Stomach (tissue), 9 donors: Measurements from ENCODE around the gene GPR75. TPM values are rescaled to one million over a fixed set of nuclear protein-coding genes. Genes with fewer than 3 reads are reported as not detected.
"Not testable (repeated sequence)": the region's sequence is repeated elsewhere in the genome, so short reads cannot be mapped to it uniquely, and the experiment has no call there.

Source experiments
- DNase-seq, 2 donors: peaks; one replicate each; pipeline versions ENCODE4 v3.0.0 to v3.0.0-alpha.2; 2013 to 2019
- H3K27ac ChIP-seq, 5 donors: fragments of 200-600 bp in 4 of 5; sonication (generic) in 4 of 5; one replicate each; pipeline ENCODE4 v1.5.1; 2013 to 2019; ENCODE audit warnings: mild to moderate bottlenecking in 1 of 5, moderate library complexity in 1 of 5
- H3K27me3 ChIP-seq, 3 donors: fragments of 200-600 bp; sonication (generic); one replicate each; pipeline ENCODE4 v1.5.1; 2017 to 2019; ENCODE audit warnings: mixed run types in 1 of 3
- H3K36me3 ChIP-seq, 4 donors: fragments of 200-600 bp; sonication (generic); 1 replicate in 3 of 4; 2 replicates in 1 of 4; pipeline ENCODE4 v1.5.1; 2016 to 2019
- H3K4me1 ChIP-seq, 4 donors: fragments of 200-600 bp; sonication (generic); one replicate each; pipeline ENCODE4 v1.5.1; 2016 to 2019
- H3K4me3 ChIP-seq, 4 donors: fragments of 200-600 bp; sonication (generic) in 3 of 4; one replicate each; pipeline ENCODE4 v1.5.1; 2016 to 2019; ENCODE audit warnings: mild to moderate bottlenecking in 1 of 4
- H3K9me3 ChIP-seq, 4 donors: fragments of 200-600 bp; sonication (generic); one replicate each; pipeline ENCODE4 v1.5.1; 2016 to 2019
- EP300 ChIP-seq: sonication (generic); formaldehyde crosslinking; IDR thresholded peaks from one replicate; pipeline ENCODE4 v1.6.1; 2017; ENCODE audit warnings: antibody characterized with exemption
- POLR2A ChIP-seq, 4 donors: fragments of 450-650 bp; IDR thresholded peaks; one replicate each; pipeline ENCODE4 v1.6.1; 2016; ENCODE audit warnings: antibody characterized with exemption in 4 of 4, control low read depth in 2 of 4, mild to moderate bottlenecking in 1 of 4, moderate library complexity in 1 of 4
- POLR2AphosphoS5 ChIP-seq, 3 donors: sonication (generic); formaldehyde crosslinking; IDR thresholded peaks; one replicate each; pipeline ENCODE4 v1.6.1; 2016; ENCODE audit warnings: antibody characterized with exemption in 3 of 3
- WGBS, 5 donors: extraction: QIAGEN DNeasy Blood & Tissue Kit in 3 of 5; methylation state at CpG; one replicate each; pipeline versions ENCODE4 v1.1.5 to v1.1.7; 2013 to 2018; 5-methylcytosine and 5-hydroxymethylcytosine counted together
- intact Hi-C: fragments of 100-400 bp; cut with DNase I; formaldehyde crosslinking; loops from one replicate; pipeline ENCODE4 v1.15.1; 2023; ENCODE audit warnings: low total_unique reads
- polyA plus RNA-seq, 3 donors: library from polyadenylated mRNA; stranded (reverse); fragments of 200-250 nt; gene quantifications; one replicate each; pipeline ENCODE4 v1.2.3, GENCODE V29; 2013
- total RNA-seq, 5 donors: library from RNA; depleted of rRNA; stranded (reverse); fragments of >200 nt; gene quantifications; one replicate each; pipeline versions ENCODE4 v1.1.0 to v1.2.3, GENCODE V29; 2014 to 2016
- TF ChIP-seq, protein P1 (sequence below), 7 experiments: fragments of 450-650 bp in 4 of 7; fragments of 200-600 bp in 3 of 7; sonication (generic) in 3 of 7; IDR thresholded peaks; one replicate each; pipeline ENCODE4 v1.5.1; 2016 to 2019; ENCODE audit warnings: antibody characterized with exemption in 7 of 7, control low read depth in 2 of 7, mild to moderate bottlenecking in 1 of 7
- donor health status: healthy with polysubstance abuse.
- donor health status: Bipolar disorder and iron deficiency.
- donor health status: healthy.

GPR75 gene
- total and polyA plus RNA-seq, 8 donors: 0.15 to 9.4 (median 3.4) TPM; not detected in 2

DNA sequence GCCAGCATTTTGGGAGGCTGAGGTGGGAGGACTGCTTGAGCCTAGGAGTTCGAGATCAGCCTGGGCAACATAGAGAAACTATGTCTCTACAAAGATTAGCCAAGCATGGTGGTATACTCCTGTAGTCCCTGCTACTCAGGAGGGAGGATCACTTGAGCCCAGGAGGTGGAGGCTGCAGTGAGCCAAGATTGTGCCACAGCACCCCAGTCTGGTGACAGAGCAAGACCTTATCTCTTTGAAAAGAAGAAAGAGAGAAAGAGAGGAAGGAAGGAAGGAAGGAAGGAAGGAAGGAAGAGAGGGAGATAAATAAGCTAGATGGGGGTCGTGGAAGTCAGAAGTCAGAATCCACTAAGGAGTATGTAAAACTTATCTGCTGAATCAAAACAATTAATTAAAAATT lies 16.2 kb downstream of the GPR75 start:
- TF ChIP-seq POLR2A (IDR thresholded peaks at IDR 0.05) (no peak), EP300 (no peak), POLR2AphosphoS5 (IDR thresholded peaks at IDR 0.05) (no peak)
- TF ChIP-seq, protein P1, sequence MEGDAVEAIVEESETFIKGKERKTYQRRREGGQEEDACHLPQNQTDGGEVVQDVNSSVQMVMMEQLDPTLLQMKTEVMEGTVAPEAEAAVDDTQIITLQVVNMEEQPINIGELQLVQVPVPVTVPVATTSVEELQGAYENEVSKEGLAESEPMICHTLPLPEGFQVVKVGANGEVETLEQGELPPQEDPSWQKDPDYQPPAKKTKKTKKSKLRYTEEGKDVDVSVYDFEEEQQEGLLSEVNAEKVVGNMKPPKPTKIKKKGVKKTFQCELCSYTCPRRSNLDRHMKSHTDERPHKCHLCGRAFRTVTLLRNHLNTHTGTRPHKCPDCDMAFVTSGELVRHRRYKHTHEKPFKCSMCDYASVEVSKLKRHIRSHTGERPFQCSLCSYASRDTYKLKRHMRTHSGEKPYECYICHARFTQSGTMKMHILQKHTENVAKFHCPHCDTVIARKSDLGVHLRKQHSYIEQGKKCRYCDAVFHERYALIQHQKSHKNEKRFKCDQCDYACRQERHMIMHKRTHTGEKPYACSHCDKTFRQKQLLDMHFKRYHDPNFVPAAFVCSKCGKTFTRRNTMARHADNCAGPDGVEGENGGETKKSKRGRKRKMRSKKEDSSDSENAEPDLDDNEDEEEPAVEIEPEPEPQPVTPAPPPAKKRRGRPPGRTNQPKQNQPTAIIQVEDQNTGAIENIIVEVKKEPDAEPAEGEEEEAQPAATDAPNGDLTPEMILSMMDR (IDR thresholded peaks at IDR 0.05): no peak
- Histone ChIP-seq H3K4me1 (no peaks in the 10 kb centered on the region), H3K4me3 (no peak overlapping the region), H3K36me3 (peaks cover 0 to 9% (median 0%) of the 10 kb centered on the region in 4 donors), H3K9me3 (no peaks in the 10 kb centered on the region), H3K27ac (no peak overlapping the region), H3K27me3 (no peaks in the 10 kb centered on the region)
- WGBS, 5 donors: 71 to 84% (median 79%) methylated on average over 2 of the region's 2 CpGs
- DNase-seq: no peak
- intact Hi-C loops: no loop called here

DNA sequence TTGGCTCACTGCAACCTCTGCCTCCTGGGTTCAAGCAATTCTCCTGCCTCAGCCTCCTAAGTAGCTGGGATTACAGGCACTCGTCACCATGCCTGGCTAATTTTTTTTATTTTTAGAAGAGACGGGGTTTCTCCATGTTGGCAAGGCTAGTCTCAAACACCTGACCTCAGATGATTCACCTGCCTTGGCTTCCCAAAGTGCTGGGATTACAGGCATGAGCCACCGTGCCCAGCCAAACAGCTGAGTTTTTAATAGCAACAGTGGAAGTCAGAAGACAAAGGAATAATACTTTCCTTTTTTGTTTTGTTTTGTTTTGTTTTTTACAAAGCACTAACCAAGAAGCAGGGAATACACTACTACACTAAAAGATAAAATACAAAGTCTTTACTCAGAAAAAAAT lies 16.9 kb downstream of the GPR75 start:
- Histone ChIP-seq H3K27ac (no peak overlapping the region), H3K9me3 (no peaks in the 10 kb centered on the region), H3K27me3 (no peaks in the 10 kb centered on the region), H3K4me3 (no peak overlapping the region), H3K4me1 (no peaks in the 10 kb centered on the region), H3K36me3 (peaks cover 0 to 4% (median 1%) of the 10 kb centered on the region in 4 donors)
- no peak for DNase-seq
- intact Hi-C loops: no loop called here
- TF ChIP-seq POLR2AphosphoS5 (IDR thresholded peaks at IDR 0.05) (no peak), POLR2A (IDR thresholded peaks at IDR 0.05) (no peak), EP300 (no peak)
- TF ChIP-seq, protein P1 (IDR thresholded peaks at IDR 0.05): no peak
- WGBS, 5 donors: 62 to 85% (median 79%) methylated on average over 3 of the region's 3 CpGs

DNA sequence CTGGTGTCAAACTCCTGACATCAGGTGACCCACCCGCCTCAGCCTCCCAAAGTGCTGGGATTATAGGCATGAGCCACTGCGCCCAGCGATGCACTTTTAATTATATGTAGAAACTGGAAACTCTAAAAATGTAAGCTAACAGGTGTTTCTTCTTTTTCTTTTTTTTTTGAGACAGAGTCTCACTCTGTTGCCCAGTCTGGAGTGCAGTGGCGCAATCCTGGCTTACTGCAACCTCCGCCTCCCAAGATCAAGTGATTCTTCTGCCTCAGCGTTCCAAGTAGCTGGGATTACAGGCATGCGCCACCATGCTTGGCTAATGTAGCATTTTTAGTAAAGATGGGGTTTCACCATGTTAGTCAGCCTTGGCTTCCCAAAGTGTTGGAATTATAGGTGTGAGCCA lies 18.1 kb downstream of the GPR75 start:
- intact Hi-C loops, H3K4me1 ChIP-seq, H3K27me3 ChIP-seq, H3K9me3 ChIP-seq, H3K4me3 ChIP-seq, DNase-seq, H3K27ac ChIP-seq: not testable (repeated sequence)
- 92 to 98% (median 97%) methylated on average over 7 of the region's 7 CpGs for WGBS, 5 donors
- peaks cover 0 to 12% (median 2%) of the 10 kb centered on the region in 4 donors for H3K36me3 ChIP-seq

DNA sequence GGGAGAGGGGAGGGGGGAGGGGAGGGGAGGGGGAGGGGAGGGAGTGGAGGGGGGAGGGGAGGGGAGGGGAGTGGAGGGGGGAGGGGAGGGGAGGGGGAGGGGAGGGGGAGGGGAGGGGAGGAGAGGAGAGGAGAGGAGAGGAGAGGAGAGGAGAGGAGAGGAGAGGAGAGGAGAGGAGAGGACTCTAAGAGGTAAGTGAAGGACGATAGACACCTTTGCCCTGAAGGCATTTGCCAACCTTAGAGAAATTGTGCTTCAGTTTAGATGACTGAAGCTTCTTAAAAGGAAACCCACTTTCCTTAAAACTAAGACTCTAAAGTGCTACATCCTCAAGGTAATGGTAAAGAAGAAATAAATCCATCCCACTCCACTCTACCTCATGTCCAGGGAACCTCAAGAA lies 19.2 kb downstream of the GPR75 start:
- DNase-seq: no peak
- no peak overlapping the region for H3K27ac ChIP-seq
- 53 to 81% (median 67%) methylated on average over 1 of the region's 1 CpG for WGBS, 5 donors
- no peak overlapping the region for H3K4me3 ChIP-seq
- H3K27me3 ChIP-seq: no peaks in the 10 kb centered on the region
- H3K9me3 ChIP-seq: no peaks in the 10 kb centered on the region
- peaks cover 0 to 12% (median 2%) of the 10 kb centered on the region in 4 donors for H3K36me3 ChIP-seq
- TF ChIP-seq, protein P1 (IDR thresholded peaks at IDR 0.05): no peak
- TF ChIP-seq POLR2A (IDR thresholded peaks at IDR 0.05) (no peak), POLR2AphosphoS5 (IDR thresholded peaks at IDR 0.05) (no peak), EP300 (no peak)
- H3K4me1 ChIP-seq: no peaks in the 10 kb centered on the region
- intact Hi-C loops: no loop called here

DNA sequence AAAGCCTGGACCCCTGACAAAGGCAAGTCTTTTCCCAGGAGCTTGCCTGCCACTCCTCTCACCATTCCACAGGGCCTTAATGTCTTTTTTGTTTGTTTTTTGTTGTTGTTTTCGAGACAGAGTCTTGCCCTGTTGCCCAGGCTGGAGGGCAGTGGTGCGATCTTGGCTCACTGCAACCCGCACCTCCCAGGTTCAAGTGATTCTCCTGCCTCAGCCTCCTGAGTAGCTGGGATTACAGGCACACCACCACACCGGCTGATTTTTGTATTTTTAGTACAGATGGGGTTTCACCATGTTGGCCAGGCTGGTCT lies 29.8 kb downstream of the GPR75 start:
- H3K36me3 ChIP-seq: peaks cover 0 to 13% (median 8%) of the 10 kb centered on the region in 4 donors
- 88 to 98% (median 94%) methylated on average over 4 of the region's 4 CpGs for WGBS, 5 donors
- H3K27me3 ChIP-seq, DNase-seq, intact Hi-C loops, H3K9me3 ChIP-seq, H3K4me3 ChIP-seq, H3K27ac ChIP-seq: not testable (repeated sequence)
- H3K4me1 ChIP-seq: peaks cover 0 to 24% (median 5%) of the 10 kb centered on the region in 4 donors
